H9 (cell line): ENCODE measurements around the gene RPLP1. TPM values are rescaled to one million over a fixed set of nuclear protein-coding genes. Genes with fewer than 3 reads are reported as not detected.

Experiments used
- DNase-seq: peaks from one replicate; pipeline ENCODE4 v3.0.0-alpha.2; 2017
- H2AFZ ChIP-seq: one replicate; pipeline ENCODE4 v1.6.1; 2013; ENCODE audit warnings: mild to moderate bottlenecking, low read length, control low read depth, moderate library complexity
- H2AK5ac ChIP-seq: 2 replicates; pipeline ENCODE4 v1.6.1; 2013; ENCODE audit warnings: low read length, control low read depth, mixed read lengths; ENCODE audit not compliant: insufficient read length
- H2BK120ac ChIP-seq: one replicate; pipeline ENCODE4 v1.6.1; 2013; ENCODE audit warnings: low read depth, mild to moderate bottlenecking, low read length, control low read depth, inconsistent platforms; ENCODE audit not compliant: poor library complexity, severe bottlenecking
- H2BK12ac ChIP-seq: 2 replicates; pipeline ENCODE4 v1.6.1; 2013; ENCODE audit warnings: low read length, control low read depth, mixed read lengths, low read depth; ENCODE audit not compliant: insufficient read length
- H2BK15ac ChIP-seq: 2 replicates; pipeline ENCODE4 v1.6.1; 2013; ENCODE audit warnings: low read depth, low read length, control low read depth
- H2BK20ac ChIP-seq: one replicate; pipeline ENCODE4 v1.6.1; 2013; ENCODE audit warnings: low read depth, mild to moderate bottlenecking, low read length, control low read depth, inconsistent platforms; ENCODE audit not compliant: poor library complexity, severe bottlenecking
- H2BK5ac ChIP-seq: 2 replicates; pipeline ENCODE4 v1.6.1; 2013; ENCODE audit warnings: low read length, control low read depth, mixed read lengths; ENCODE audit not compliant: insufficient read length
- H3K14ac ChIP-seq: 2 replicates; pipeline ENCODE4 v1.6.1; 2013; ENCODE audit warnings: low read length, control low read depth; ENCODE audit not compliant: insufficient read depth
- H3K18ac ChIP-seq: 2 replicates; pipeline ENCODE4 v1.6.1; 2013; ENCODE audit warnings: low read depth, mild to moderate bottlenecking, mixed read lengths, low read length, control low read depth; ENCODE audit not compliant: insufficient read length
- H3K23ac ChIP-seq: 2 replicates; pipeline ENCODE4 v1.6.1; 2013; ENCODE audit warnings: low read length, control low read depth, mixed read lengths, low read depth; ENCODE audit not compliant: insufficient read length
- H3K23me2 ChIP-seq: 2 replicates; pipeline ENCODE4 v1.6.1; 2013; ENCODE audit warnings: low read depth, mild to moderate bottlenecking, mixed read lengths, low read length, control low read depth; ENCODE audit not compliant: insufficient read length, poor library complexity, severe bottlenecking
- H3K27ac ChIP-seq: 2 replicates; pipeline ENCODE4 v1.5.1; 2013; ENCODE audit warnings: low read length, control low read depth, mixed read lengths, low read depth; ENCODE audit not compliant: insufficient read length
- H3K27me3 ChIP-seq: 2 replicates; pipeline ENCODE4 v1.6.1; 2013; ENCODE audit warnings: low read length, control low read depth, inconsistent platforms; ENCODE audit not compliant: insufficient read depth
- H3K4ac ChIP-seq: 2 replicates; pipeline ENCODE4 v1.6.1; 2013; ENCODE audit warnings: low read depth, mild to moderate bottlenecking, control low read depth, inconsistent platforms, low read length, moderate library complexity
- H3K4me1 ChIP-seq: 2 replicates; pipeline ENCODE4 v1.6.1; 2013; ENCODE audit warnings: low read length, control low read depth, inconsistent platforms; ENCODE audit not compliant: insufficient read depth
- H3K4me2 ChIP-seq: 2 replicates; pipeline ENCODE4 v1.6.1; 2013; ENCODE audit warnings: low read length, control low read depth, mixed read lengths; ENCODE audit not compliant: insufficient read length, insufficient read depth
- H3K56ac ChIP-seq: 2 replicates; pipeline ENCODE4 v1.6.1; 2013; ENCODE audit warnings: low read depth, mild to moderate bottlenecking, mixed read lengths, low read length, control low read depth; ENCODE audit not compliant: insufficient read length
- H3K79me1 ChIP-seq: 2 replicates; pipeline ENCODE4 v1.6.1; 2013; ENCODE audit warnings: low read depth, mild to moderate bottlenecking, moderate library complexity, low read length, control low read depth, inconsistent platforms; ENCODE audit not compliant: insufficient read depth, poor library complexity, severe bottlenecking
- H3K79me2 ChIP-seq: 2 replicates; pipeline ENCODE4 v1.6.1; 2013; ENCODE audit warnings: low read length, control low read depth, inconsistent platforms; ENCODE audit not compliant: insufficient read depth
- H3K9ac ChIP-seq: 2 replicates; pipeline ENCODE4 v1.6.1; 2013; ENCODE audit warnings: low read length, control low read depth, mixed read lengths; ENCODE audit not compliant: insufficient read length; ENCODE audit errors: extremely low read depth
- H3K9me3 ChIP-seq: one replicate; pipeline ENCODE4 v1.6.1; 2013; ENCODE audit warnings: low read depth, low read length, inconsistent platforms; ENCODE audit not compliant: control insufficient read depth
- H3T11ph ChIP-seq: one replicate; pipeline ENCODE4 v1.6.1; 2013; ENCODE audit warnings: mild to moderate bottlenecking, low read length, control low read depth, inconsistent platforms
- H4K20me1 ChIP-seq: one replicate; pipeline ENCODE4 v1.6.1; 2013; ENCODE audit not compliant: control insufficient read depth, insufficient read length, insufficient read depth
- H4K5ac ChIP-seq: 2 replicates; pipeline ENCODE4 v1.6.1; 2013; ENCODE audit warnings: low read depth, mild to moderate bottlenecking, mixed read lengths, low read length, control low read depth; ENCODE audit not compliant: insufficient read length
- H4K8ac ChIP-seq: replicated peaks from 2 replicates; pipeline ENCODE4 v1.6.1; 2013; ENCODE audit warnings: low read length, control low read depth, mixed read lengths, low read depth; ENCODE audit not compliant: insufficient read length
- H4K91ac ChIP-seq: 2 replicates; pipeline ENCODE4 v1.6.1; 2013; ENCODE audit warnings: low read depth, mild to moderate bottlenecking, moderate library complexity, mixed read lengths, low read length, control low read depth; ENCODE audit not compliant: insufficient read length
- H3K27ac Mint-ChIP-seq, 3 experiments: 2 replicates in 2 of 3; 3 replicates in 1 of 3; pipeline ENCODE4 v1.8.0; 2020 to 2021; ENCODE audit warnings: mixed read lengths in 3 of 3, mild to moderate bottlenecking in 1 of 3, moderate library complexity in 1 of 3
- H3K27me3 Mint-ChIP-seq: 2 replicates; pipeline ENCODE4 v1.8.0; 2021; ENCODE audit warnings: low read depth, mild to moderate bottlenecking, moderate library complexity, mixed read lengths
- H3K36me3 Mint-ChIP-seq, 3 experiments: 2 replicates in 2 of 3; 3 replicates in 1 of 3; pipeline ENCODE4 v1.8.0; 2020 to 2021; ENCODE audit warnings: low read depth in 3 of 3, mixed read lengths in 3 of 3; ENCODE audit not compliant: insufficient read depth in 1 of 3
- H3K4me1 Mint-ChIP-seq, 2 experiments: 2 replicates each; pipeline ENCODE4 v1.8.0; 2020; ENCODE audit warnings: mixed read lengths in 2 of 2
- H3K4me3 Mint-ChIP-seq, 2 experiments: 2 replicates in 1 of 2; 3 replicates in 1 of 2; pipeline ENCODE4 v1.8.0; 2020 to 2021; ENCODE audit warnings: mild to moderate bottlenecking in 2 of 2, mixed read lengths in 2 of 2, moderate library complexity in 1 of 2
- H3K9me3 Mint-ChIP-seq, 2 experiments: 2 replicates in 1 of 2; 3 replicates in 1 of 2; pipeline ENCODE4 v1.8.0; 2020; ENCODE audit warnings: mild to moderate bottlenecking in 2 of 2, mixed read lengths in 2 of 2, moderate library complexity in 1 of 2
- WGBS: extraction: QIAGEN DNeasy Blood & Tissue Kit; methylation state at CpG from one replicate; pipeline ENCODE4 v1.1.7; 2013; ENCODE audit warnings: missing lambda C conversion rate, low lambda C conversion rate, mixed read lengths; ENCODE audit not compliant: insufficient read length; ENCODE audit errors: extremely low coverage; 5-methylcytosine and 5-hydroxymethylcytosine counted together
- total RNA-seq: library from RNA; stranded (reverse); gene quantifications from 2 replicates; pipeline ENCODE4 v1.2.1, GENCODE V29; 2021
- TF ChIP-seq, protein P1 (sequence below): fragments of 200-600 bp; sonication (generic); conservative IDR thresholded peaks from 3 replicates; pipeline ENCODE4 v1.8.0; 2021; ENCODE audit warnings: antibody characterized with exemption, mild to moderate bottlenecking

Gene RPLP1
- total RNA-seq, 1 experiment from 2014 or later = 1,715 TPM

GRCh38 chr15:69459066-69459465 lies 6.4 kb downstream of the RPLP1 start:
- H3K9ac ChIP-seq = no peak overlapping the region
- H2BK15ac ChIP-seq = no peak overlapping the region
- H2AK5ac ChIP-seq = no peak overlapping the region
- no CpG with 5 or more reads among the region's 2 CpGs for WGBS
- no peak overlapping the region for H2AFZ ChIP-seq
- Mint-ChIP-seq H3K9me3 (no peaks in the 10 kb centered on the region; a peak in 1 of 5 replicates), H3K27me3 (no peaks in the 10 kb centered on the region; the same call in 1 of the 2 replicates), H3K4me3 (no peak overlapping the region), H3K4me1 (peaks cover 23 to 33% of the 10 kb centered on the region in 2 experiments), H3K36me3 (peaks cover 28 to 46% (median 28%) of the 10 kb centered on the region in 3 experiments; a peak in 6 of 7 replicates), H3K27ac (peak overlapping the region in 2 of 3 experiments; percentile 20 to 57; a peak in 1 of 7 replicates)
- H3K79me1 ChIP-seq = peaks cover 7% of the 10 kb centered on the region
- no peaks in the 10 kb centered on the region for H3K9me3 ChIP-seq
- H3K18ac ChIP-seq = no peak overlapping the region
- H3K23me2 ChIP-seq = no peaks in the 10 kb centered on the region
- H3K27me3 ChIP-seq = no peaks in the 10 kb centered on the region
- H4K5ac ChIP-seq = no peak overlapping the region
- H4K8ac ChIP-seq = no peak overlapping the region
- no peak overlapping the region for H3K4me2 ChIP-seq
- no peak overlapping the region for H3K23ac ChIP-seq
- no peak overlapping the region for H2BK5ac ChIP-seq
- H2BK20ac ChIP-seq = no peak overlapping the region
- DNase-seq = no peak
- H4K91ac ChIP-seq = no peak overlapping the region
- H4K20me1 ChIP-seq = no peaks in the 10 kb centered on the region
- H3K56ac ChIP-seq = no peak overlapping the region
- no peaks in the 10 kb centered on the region for H3K4me1 ChIP-seq
- no peak overlapping the region for H3K27ac ChIP-seq
- H2BK120ac ChIP-seq = no peak overlapping the region
- H3K79me2 ChIP-seq = peaks cover 7% of the 10 kb centered on the region; the same call in 1 of the 2 replicates
- no peak overlapping the region for H3T11ph ChIP-seq
- no peak overlapping the region for H2BK12ac ChIP-seq
- no peak overlapping the region for H3K14ac ChIP-seq
- no peak overlapping the region for H3K4ac ChIP-seq
- TF ChIP-seq, protein P1, sequence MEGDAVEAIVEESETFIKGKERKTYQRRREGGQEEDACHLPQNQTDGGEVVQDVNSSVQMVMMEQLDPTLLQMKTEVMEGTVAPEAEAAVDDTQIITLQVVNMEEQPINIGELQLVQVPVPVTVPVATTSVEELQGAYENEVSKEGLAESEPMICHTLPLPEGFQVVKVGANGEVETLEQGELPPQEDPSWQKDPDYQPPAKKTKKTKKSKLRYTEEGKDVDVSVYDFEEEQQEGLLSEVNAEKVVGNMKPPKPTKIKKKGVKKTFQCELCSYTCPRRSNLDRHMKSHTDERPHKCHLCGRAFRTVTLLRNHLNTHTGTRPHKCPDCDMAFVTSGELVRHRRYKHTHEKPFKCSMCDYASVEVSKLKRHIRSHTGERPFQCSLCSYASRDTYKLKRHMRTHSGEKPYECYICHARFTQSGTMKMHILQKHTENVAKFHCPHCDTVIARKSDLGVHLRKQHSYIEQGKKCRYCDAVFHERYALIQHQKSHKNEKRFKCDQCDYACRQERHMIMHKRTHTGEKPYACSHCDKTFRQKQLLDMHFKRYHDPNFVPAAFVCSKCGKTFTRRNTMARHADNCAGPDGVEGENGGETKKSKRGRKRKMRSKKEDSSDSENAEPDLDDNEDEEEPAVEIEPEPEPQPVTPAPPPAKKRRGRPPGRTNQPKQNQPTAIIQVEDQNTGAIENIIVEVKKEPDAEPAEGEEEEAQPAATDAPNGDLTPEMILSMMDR = no peak
